ENCODE data around the gene ARFGAP1.

The ARFGAP1 gene

DNA sequence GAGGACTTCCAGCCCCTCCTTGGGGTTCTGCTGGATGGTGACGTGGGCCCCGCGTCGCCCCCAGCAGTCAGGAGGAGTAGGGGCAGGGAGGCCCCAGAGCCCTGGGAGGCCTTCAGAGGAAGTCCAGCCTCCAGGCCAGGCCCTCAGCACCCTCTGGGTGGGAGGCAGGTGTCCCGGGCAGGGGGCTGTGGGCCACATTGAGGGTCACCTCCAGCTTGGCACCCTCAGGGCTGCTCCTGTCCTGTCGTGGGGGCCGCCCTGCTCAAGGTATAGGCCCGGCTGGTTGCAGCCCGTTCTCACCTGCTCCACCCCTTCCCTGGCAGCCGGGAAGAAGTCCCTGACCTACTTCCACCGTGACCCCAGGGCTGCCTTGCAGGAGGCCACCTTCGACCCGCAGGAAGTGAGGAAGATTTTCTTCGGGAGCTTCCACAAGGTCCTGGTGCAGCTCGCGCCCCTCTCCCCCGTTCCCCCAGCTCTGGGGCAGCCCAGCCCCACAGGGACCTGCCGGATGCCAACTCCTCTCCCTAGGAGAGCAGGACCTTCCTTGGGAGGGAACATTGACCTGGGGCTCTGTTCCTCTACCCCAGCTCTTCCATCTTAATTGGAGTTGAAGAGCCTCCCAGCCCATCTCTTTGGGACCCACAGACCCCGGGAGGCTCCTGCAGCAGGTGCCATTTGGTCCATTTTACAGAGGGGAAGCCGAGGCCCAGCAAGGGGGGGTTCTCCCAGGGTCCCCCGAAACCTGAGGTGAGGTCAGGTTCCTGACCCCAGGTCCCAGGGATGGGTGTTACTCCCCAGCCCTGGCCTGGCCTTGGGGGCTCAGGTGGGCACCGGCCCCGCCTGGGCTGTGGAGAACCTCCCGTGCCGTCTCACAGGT lies 46.8 kb downstream of the ARFGAP1 start:
- DNase-seq (ENCODE audit: low read depth in 2 of 2) = no peak

DNA sequence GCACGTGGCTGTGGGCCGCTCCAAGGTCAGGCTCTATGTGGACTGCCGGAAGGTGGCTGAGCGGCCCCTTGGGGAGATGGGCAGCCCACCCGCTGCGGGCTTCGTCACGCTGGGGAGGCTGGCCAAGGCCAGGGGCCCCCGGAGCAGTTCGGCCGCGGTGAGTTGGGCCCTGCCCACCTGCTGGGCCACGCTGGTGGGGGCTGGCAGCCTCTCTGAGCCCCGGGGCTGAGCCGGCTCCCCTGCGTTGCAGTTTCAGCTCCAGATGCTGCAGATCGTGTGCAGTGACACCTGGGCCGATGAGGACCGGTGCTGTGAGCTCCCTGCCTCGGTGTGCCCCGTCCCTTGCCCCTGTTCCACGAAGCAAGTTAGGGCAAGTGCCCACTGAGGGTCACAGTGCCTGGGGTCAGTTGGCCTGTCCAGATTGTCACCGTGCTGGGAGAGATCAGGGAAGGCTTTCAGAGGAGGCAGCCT lies 47.5 kb downstream of the ARFGAP1 start:
- DNase-seq (ENCODE audit: low read depth in 2 of 2) = no peak

- no peak for DNase-seq (ENCODE audit: low read depth in 2 of 2)
Measured at GRCh38 chr20:63320616-63321147, 48.1 kb downstream of the ARFGAP1 start.

DNA sequence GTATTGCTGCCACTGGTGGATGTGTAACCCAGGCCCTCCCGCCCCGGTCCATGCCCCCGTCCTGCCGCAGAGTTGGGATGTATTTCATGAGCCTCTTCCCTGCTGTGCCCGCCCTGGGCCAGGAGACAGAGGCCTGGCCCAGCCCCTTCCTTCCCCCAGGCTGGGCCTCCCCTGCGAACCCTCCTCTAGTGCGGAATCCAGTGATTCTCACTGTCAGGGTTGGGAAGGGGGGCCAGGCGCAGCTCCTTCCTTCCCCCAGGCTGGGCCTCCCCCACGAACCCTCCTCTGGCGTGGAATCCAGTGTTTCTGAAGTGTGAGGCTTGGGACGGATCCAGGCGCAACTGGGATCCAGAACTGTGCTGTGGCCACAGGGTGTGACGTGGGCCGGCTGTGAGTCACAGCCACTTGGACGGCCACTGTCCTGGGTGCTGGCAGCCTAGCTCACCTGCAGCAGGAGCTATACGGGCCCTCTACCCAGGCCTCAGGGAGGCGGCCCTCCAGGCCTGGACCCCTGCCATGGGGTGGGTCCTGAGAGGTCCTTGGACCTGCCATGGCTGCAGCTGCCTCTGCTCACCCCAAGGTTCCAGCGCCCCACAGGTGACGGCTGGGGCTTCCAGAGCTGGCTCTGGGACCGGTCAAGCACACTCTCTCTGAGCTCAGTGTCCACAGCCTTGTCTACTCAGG lies 48.7 kb downstream of the ARFGAP1 start:
- no peak for DNase-seq (ENCODE audit: low read depth in 2 of 2)

DNA sequence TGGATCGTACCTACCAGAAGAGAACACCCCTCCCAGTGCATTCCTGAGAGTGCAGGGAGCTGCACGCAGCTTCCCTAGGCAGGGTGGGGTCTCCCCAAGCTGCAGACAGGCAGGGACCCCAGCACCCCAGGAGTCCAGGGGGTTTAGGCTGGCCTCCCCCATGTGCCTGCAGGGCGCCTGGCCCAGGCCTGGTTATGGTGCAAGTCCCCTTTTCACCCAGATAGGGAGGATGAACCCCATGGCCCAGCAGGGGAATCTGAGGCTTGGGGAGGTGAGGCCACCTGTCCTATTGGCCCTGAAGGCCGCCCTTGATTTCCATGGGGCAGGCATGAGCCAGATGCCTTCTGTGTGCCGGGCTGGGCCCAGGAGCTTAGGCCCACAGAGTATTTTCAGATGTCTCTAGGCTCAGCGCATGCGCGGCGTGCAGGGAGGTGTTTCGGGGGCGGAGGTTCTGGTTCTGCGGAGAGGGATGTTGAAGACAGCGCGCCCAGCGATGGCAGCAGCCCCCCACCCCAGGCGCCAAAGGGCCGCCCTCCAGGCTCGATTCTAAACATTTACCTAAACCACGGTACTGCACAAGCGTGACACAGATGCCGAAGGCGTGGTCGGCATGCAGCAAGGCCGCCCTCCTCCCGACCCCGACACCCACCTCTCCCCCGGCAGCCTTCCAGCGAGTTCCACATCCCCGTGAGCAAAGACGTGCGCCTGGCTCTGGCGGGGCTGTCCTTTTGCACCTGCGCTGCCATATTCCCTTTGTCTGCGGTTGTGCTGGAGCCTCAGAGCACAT lies 49.7 kb downstream of the ARFGAP1 start:
- no peak for DNase-seq (ENCODE audit: low read depth in 2 of 2)

DNA sequence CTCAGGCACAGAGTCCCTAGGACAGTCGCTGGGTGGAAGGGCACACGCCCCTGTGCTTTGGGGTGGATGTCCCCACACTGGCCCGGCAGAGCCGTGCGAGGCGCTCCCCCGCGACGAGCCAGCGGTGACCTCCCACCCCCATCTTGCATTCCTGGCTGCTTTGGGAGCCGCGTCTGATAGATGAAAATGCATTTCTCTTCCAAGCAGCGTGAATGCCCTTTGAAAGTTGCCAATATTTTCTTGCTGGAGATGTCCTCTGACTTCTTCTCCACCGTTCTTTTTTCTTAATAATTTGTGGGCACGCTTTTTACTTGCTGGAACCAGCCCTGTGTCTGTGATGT lies 50.3 kb downstream of the ARFGAP1 start:
- no peak for DNase-seq (ENCODE audit: low read depth in 2 of 2)

GRCh38 chr20:63323357-63323981 lies 50.9 kb downstream of the ARFGAP1 start:
- DNase-seq (ENCODE audit: low read depth in 2 of 2) = no peak

- DNase-seq (ENCODE audit: low read depth in 2 of 2) = no peak
Measured at GRCh38 chr20:63325021-63325471, 52.4 kb downstream of the ARFGAP1 start.

DNA sequence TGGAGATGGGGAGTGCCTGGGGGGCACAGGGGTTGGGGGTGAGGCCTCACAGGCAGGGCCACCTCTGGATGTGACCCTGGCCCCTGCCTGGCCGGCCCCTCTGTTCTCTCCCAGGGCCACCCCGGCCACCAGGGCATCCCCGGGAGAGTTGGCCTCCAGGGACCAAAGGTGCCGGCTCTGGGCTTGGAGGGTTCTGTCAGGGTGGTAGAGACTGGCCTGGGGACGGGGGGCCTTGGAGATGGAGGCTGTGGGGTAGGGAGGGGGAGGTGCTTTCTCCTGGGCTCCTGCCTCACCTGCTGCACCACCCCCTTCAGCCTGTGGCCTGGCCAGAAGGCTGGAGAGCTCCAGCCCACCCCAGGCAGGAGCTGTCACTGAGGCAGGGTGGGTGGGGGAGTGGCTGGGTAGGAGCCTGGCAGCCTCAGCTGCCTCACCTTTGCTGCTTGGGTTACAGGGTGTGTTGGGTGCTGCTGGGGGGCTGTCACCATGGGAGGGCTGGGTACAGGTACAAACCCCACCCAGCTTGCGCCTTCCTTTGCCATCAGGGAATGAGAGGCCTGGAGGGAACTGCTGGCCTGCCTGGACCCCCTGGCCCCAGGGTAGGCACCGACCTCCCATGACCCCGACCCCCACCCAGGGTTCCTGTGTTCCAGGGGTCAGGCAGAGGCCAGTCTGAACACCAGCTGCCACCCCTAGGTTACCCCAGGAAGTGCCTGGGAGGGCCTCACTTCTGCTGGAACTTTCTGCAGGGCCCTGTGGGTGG lies 53.1 kb downstream of the ARFGAP1 start:
- no peak for DNase-seq (ENCODE audit: low read depth in 2 of 2)

GRCh38 chr20:63326314-63327230 lies 54.0 kb downstream of the ARFGAP1 start:
- DNase-seq (ENCODE audit: low read depth in 2 of 2) = no peak

DNA sequence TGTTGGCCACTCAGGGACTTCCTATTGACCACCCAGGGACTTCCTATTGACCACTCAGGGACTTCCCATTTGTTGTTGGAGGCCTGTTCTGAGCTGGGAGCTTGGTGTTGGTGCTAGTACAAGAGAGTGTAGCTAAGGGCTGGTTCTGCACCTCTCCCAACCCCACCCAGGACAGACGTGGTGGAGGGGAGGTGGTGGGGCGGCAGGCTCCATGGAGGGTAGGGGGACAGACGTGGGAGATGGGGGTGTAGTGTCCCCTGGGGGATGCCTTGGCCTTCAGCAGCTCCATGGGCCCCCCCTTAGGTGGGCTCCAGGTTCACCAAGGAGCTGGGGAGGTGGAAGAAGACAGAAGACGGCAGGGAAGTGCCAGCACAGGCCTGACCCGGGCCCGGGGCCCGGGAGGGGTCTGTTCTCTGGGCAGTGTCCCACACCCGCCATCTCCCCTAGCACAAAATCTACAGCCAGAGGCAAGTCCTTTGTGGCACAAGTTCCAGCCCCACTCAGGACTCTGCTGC lies 54.7 kb downstream of the ARFGAP1 start:
- no peak for DNase-seq (ENCODE audit: low read depth in 2 of 2)

DNA sequence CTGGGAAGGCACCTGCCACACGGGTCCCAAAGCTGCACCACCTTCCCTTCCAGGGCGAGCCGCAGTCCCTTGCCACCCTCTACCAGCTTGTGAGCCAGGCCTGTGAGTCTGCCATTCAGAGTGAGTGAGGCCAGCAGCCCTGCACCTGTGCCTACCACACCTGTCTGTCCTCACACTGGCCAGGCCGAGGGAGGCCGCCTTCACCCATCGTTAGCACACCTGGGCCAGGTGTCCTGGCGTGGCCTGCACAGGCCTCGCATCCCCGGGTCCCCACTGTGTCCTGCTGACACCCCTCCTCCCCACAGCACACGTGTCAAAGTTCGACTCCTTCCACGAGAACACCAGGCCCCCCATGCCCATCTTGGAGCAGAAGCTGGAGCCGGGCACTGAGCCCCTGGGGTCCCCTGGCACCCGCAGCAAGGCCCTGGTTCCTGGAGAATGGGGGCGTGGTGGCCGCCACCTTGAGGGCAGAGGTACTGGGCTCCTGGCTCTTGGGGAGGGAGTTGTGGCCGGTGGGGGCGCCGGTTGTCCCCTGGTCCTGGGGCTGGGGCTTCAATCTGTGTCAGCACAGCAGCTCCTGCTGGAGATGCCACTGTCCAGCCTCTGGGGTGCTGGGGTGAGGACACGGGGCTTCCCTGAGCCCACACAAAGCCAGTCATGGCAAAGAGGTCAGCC lies 55.5 kb downstream of the ARFGAP1 start:
- DNase-seq (ENCODE audit: low read depth in 2 of 2) = no peak

GRCh38 chr20:63328718-63329275 lies 56.2 kb downstream of the ARFGAP1 start:
- DNase-seq (ENCODE audit: low read depth in 2 of 2) = no peak

GRCh38 chr20:63329331-63330083 lies 56.9 kb downstream of the ARFGAP1 start:
- no peak for DNase-seq (ENCODE audit: low read depth in 2 of 2)

- DNase-seq (ENCODE audit: low read depth in 2 of 2) = no peak
Measured at GRCh38 chr20:63330084-63330760, 57.6 kb downstream of the ARFGAP1 start.

DNA sequence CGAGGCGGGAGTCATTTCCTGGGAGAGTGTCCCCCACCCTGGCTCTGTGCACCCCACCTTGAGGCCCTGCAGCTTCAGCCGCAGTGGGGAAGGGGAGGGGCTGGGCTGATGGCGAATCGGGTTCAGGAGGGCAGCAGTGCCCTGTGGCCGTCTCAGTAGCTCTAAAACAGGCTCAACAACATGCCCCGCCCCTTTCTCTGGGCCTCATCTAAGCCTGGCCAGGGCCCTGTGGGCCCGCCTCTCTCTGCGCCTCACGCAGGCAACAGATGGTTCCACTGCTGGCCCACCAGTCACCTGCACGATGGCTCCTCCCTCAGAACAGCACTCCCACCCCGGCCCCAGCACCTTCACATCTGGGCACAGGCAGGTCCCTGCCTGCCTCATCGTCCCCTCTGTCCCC lies 58.3 kb downstream of the ARFGAP1 start:
- DNase-seq (ENCODE audit: low read depth in 2 of 2) = no peak

DNA sequence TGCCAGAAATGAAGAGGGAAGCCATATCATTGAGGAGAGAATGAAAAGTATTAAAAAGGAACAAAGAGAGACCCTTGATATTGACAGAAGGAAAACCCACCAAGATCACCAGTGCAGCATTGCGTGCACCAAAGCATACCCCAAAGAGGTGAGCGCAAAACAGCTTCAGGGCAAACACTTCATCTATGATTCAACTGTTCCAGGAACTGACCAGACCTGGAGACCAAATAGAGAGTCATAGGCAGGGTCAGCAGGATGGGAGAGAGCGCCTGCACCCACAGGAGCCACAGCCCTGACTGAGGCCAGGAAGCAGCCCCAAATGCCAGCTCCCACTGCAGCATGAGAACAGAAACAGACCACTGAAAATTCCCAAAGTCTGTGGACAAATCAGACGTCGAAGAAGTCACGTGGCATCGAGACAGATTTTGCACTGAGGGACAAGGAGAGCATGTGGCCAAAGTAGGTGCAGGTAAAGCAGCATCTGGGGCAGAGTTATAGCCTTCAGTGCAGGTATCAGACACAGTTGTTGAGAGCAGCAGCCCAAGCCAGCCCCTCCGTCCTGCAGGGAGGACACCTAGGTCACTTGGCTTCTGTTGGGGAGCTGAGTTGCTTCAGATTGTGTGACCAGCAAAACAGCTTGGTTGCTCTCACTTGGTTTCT lies 59.3 kb downstream of the ARFGAP1 start:
- no peak for DNase-seq (ENCODE audit: low read depth in 2 of 2)
